ENCODE data around the gene RGS8.

RGS8 gene

GRCh38 chr1:182662121-182662890, 22.1 kb downstream of the RGS8 start:
- H3K27ac ChIP-seq: no peak overlapping the region
- no peak for TF ChIP-seq CTCF (conservative IDR thresholded peaks at IDR 0.05)

GRCh38 chr1:182658055-182658454, 26.3 kb downstream of the RGS8 start:
- no peak for TF ChIP-seq CTCF (conservative IDR thresholded peaks at IDR 0.05)
- no peak overlapping the region for H3K27ac ChIP-seq

DNA sequence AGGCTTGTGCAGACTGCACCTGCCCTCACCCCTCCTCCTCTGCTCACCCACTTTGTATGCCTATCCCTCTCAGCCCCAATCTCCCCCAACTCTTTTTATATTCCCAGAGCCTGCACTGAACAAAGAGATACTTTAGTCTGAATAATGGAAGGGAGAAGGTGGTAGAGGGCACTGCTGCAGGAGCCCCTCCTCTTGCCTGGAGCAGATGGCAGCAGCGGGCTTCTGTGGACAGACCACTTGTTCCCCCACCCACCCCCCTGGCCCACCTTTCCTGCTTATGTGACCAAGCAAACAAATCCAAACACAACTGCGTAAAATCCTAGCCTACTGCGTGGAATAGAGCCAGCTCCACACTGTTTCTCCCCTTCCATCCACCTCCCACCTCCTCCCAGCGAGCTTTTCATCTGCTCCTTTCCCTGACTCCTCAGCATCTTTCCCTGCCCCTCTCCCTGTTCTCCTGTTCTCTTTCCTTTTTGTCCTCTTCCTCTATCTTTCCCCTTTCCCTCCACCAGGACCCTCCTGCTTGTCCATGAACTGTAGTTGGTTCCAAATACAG, 27.5 kb downstream of the RGS8 start:
- no peak overlapping the region for H3K27ac ChIP-seq
- TF ChIP-seq CTCF (conservative IDR thresholded peaks at IDR 0.05): no peak

- TF ChIP-seq CTCF (conservative IDR thresholded peaks at IDR 0.05): no peak
- H3K27ac ChIP-seq: no peak overlapping the region
These were observed 30.4 kb downstream of the RGS8 start for GRCh38 chr1:182653986-182654385.

DNA sequence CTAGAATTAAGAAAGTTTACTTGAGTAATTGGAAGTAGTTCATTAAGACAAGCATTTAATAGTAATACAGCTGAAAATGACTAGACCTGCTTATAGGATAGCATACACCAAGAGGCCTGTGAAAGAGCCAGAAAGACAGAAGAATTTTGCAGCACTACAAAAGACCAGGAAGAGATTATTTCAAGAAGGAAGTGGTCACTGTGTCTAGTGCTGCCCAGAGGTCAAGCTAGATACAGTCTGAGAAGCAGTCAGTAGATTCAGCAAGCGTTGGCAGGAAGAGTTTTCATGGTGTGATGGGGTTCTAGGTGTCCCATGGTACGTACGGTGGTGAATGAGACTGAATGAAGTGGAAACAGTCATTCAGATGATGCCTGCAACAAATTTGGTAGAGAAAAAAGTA, 31.5 kb downstream of the RGS8 start:
- H3K27ac ChIP-seq: no peak overlapping the region
- TF ChIP-seq CTCF (conservative IDR thresholded peaks at IDR 0.05): no peak

GRCh38 chr1:182651339-182651724, 33.1 kb downstream of the RGS8 start:
- no peak overlapping the region for H3K27ac ChIP-seq
- no peak for TF ChIP-seq CTCF (conservative IDR thresholded peaks at IDR 0.05)

GRCh38 chr1:182650678-182651338, 33.6 kb downstream of the RGS8 start:
- no peak overlapping the region for H3K27ac ChIP-seq
- no peak for TF ChIP-seq CTCF (conservative IDR thresholded peaks at IDR 0.05)

Measured in VCaP (cell line).